NT2/D1 (cell line): Measurements from ENCODE around the gene PIH1D2.

Experiments
- DNase-seq: peaks from one replicate; pipeline ENCODE4 v3.0.0-alpha.2; 2011; ENCODE audit warnings: low read depth, low spot score
- H3K27me3 ChIP-seq: 2 replicates; pipeline ENCODE4 v1.6.0; 2011; ENCODE audit warnings: mild to moderate bottlenecking; ENCODE audit not compliant: insufficient read length, insufficient read depth
- H3K36me3 ChIP-seq: 2 replicates; pipeline ENCODE4 v1.6.1; 2011; ENCODE audit warnings: mild to moderate bottlenecking, low read length, mixed read lengths; ENCODE audit not compliant: insufficient read depth, insufficient read length
- H3K4me1 ChIP-seq: 2 replicates; pipeline ENCODE4 v1.5.1; 2011; ENCODE audit not compliant: insufficient read depth, insufficient read length
- H3K4me3 ChIP-seq: 2 replicates; pipeline ENCODE4 v1.5.1; 2011; ENCODE audit warnings: low read depth; ENCODE audit not compliant: insufficient read length
- H3K9ac ChIP-seq: 2 replicates; pipeline ENCODE4 v1.6.0; 2011; ENCODE audit warnings: low read depth; ENCODE audit not compliant: insufficient read length
- H3K9me3 ChIP-seq: 2 replicates; pipeline ENCODE4 v1.5.1; 2011; ENCODE audit warnings: mild to moderate bottlenecking, low read length; ENCODE audit not compliant: insufficient read depth
- SUZ12 ChIP-seq: IDR thresholded peaks from 2 replicates; pipeline ENCODE4 v1.6.1; 2011; ENCODE audit not compliant: insufficient read length, insufficient read depth; ENCODE audit errors: extremely low read depth
- YY1 ChIP-seq: IDR thresholded peaks from 2 replicates; pipeline ENCODE4 v1.6.1; 2011; ENCODE audit not compliant: insufficient read length, insufficient read depth
- ZNF274 ChIP-seq: IDR thresholded peaks from 2 replicates; pipeline ENCODE4 v1.6.1; 2011; ENCODE audit warnings: mild to moderate bottlenecking, low read depth, low read length

PIH1D2 gene

GRCh38 chr11:112023104-112023503 lies 50.7 kb downstream of the PIH1D2 start:
- Histone ChIP-seq H3K4me3 (no peak overlapping the region), H3K9ac (no peak overlapping the region), H3K9me3 (no peaks in the 10 kb centered on the region), H3K4me1 (no peaks in the 10 kb centered on the region), H3K27me3 (no peaks in the 10 kb centered on the region), H3K36me3 (peaks cover 4% of the 10 kb centered on the region)
- no peak for DNase-seq
- TF ChIP-seq ZNF274 = no peak
- TF ChIP-seq SUZ12 = no peak
- TF ChIP-seq YY1 = no peak

DNA sequence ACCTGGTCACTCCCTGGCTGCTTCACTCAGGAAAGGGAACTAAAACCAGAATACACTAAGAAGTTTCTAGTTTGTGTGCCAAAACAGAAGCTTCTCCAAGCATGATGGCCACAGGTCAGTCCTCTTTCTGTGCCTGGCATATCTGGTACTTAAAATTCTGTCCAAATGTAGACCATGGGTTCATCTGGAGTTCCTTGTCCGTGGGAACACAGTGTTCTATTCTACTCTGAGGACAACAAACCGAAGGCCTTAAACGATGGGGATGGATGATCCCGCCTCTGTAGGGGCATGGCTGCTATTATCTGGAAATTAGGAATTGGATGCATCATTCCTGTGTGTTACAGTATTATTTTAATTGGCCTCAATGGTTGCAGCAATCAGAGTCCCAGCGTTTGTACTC lies 54.8 kb downstream of the PIH1D2 start:
- Histone ChIP-seq H3K36me3 (no peaks in the 10 kb centered on the region), H3K9ac (no peak overlapping the region), H3K9me3 (no peaks in the 10 kb centered on the region), H3K4me3 (no peak overlapping the region), H3K27me3 (no peaks in the 10 kb centered on the region), H3K4me1 (no peaks in the 10 kb centered on the region)
- DNase-seq = no peak
- TF ChIP-seq YY1 (no peak), ZNF274 (no peak), SUZ12 (no peak)
